RWPE1 (cell line): Measurements from ENCODE around the gene ACVR1.

Experiments
- CTCF ChIA-PET: fragments of 350-600 bp; sonication (Branson Sonifier 250); formaldehyde crosslinking; extraction: SDS; loops from one replicate; lab custom pipeline; 2021; lab: Yijun Ruan, JAX
- POLR2A ChIA-PET: fragments of 400-600 bp; formaldehyde crosslinking; extraction: SDS; loops from one replicate; lab custom pipeline; 2020; ENCODE audit warnings: antibody characterized with exemption; ENCODE audit not compliant: low non-redundant PET; lab: Yijun Ruan, JAX
- DNase-seq: peaks from one replicate; pipeline ENCODE4 v3.0.0; 2012; ENCODE audit warnings: low spot score
- H3K27ac ChIP-seq: fragments of 450-650 bp; 2 replicates; pipeline ENCODE4 v1.5.1; 2017
- TF ChIP-seq, protein P1 (sequence below): fragments of 450-650 bp; conservative IDR thresholded peaks from 2 replicates; pipeline ENCODE4 v1.5.1; 2017; ENCODE audit warnings: low read depth, mild to moderate bottlenecking

Gene ACVR1

DNA sequence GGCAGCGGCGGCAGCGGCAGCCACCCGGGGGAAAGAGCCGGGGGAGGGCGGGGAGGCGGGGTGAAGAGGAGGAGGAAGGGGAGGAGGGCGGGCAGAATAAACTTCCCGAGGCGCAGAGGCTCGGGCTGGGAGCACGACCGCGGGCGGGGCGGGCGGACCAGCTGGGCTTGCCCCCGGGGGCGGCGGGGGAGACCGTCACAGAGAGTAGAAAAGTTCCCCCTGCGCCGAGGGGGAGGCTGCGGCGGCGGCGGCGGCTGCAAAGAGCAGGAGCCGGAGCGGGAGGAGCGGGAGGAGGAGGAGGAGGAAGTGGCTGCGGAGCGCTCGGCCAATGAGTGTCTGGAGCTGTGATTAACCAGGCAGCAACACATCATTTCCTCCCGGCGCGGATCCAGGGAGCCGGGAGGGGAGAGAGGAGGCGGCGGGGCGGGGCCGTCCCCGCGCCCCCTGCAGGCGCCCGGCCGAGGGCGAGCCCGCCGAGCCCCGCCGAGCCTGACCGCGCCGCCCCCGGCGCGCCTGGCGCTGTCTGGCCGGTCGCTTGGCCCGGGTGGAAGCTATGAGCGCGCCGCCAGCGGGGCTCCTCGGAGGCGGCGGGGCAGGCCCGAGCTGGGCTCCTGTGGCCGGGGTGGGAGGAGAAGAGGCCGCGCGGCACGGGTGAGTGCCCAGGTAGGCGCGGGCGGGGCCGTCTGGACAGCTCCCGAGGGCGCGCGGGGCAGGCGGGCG lies at the start of gene ACVR1:
Gene ACVR1, minus strand, starts transcription at position 265 of the 720 bp plus-strand sequence. CDS start 76,837 bp downstream, outside the sequence.
- DNase-seq, result peak; percentile 85
- TF ChIP-seq, protein P1, sequence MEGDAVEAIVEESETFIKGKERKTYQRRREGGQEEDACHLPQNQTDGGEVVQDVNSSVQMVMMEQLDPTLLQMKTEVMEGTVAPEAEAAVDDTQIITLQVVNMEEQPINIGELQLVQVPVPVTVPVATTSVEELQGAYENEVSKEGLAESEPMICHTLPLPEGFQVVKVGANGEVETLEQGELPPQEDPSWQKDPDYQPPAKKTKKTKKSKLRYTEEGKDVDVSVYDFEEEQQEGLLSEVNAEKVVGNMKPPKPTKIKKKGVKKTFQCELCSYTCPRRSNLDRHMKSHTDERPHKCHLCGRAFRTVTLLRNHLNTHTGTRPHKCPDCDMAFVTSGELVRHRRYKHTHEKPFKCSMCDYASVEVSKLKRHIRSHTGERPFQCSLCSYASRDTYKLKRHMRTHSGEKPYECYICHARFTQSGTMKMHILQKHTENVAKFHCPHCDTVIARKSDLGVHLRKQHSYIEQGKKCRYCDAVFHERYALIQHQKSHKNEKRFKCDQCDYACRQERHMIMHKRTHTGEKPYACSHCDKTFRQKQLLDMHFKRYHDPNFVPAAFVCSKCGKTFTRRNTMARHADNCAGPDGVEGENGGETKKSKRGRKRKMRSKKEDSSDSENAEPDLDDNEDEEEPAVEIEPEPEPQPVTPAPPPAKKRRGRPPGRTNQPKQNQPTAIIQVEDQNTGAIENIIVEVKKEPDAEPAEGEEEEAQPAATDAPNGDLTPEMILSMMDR, result peak; percentile 27; the same call in 1 of the 2 replicates
- ChIA-PET CTCF (interaction anchor here (0.6 to 1.5 kb wide), 7 partner anchors 11 to 1335 kb away, joined by 3 to 4 read pairs (median 3); no protein-coding TSS in a partner anchor), POLR2A (interaction anchor here (1.0 to 1.1 kb wide), 2 partner anchors 22 to 38 kb away, joined by 3 read pairs; no protein-coding TSS in a partner anchor)
- H3K27ac ChIP-seq, result peak within 1 kb of the TSS; percentile 91

DNA sequence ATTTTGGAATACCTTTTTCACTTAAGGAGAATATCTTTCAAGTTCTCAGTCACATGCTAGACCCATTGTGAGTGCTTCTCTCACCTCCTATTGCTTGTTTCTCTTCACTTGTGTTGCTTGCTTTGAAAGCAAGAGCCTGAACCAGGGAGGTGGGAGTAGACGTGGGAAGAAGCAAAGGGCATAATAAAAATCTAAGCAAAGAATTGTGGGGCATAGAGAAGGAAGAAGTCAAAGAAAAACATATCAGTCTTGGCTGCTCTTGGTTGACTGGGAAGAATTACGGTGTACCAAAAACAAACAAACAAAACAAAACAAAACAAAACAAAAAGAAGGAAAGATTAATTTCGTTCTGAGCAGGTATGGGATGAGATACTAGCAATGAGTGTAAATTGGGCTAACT lies 48.9 kb upstream of the ACVR1 start:
- DNase-seq, result no peak
- TF ChIP-seq, protein P1, result no peak
- ChIA-PET CTCF (no interaction called here), POLR2A (no interaction called here)
- H3K27ac ChIP-seq, result no peak overlapping the region

DNA sequence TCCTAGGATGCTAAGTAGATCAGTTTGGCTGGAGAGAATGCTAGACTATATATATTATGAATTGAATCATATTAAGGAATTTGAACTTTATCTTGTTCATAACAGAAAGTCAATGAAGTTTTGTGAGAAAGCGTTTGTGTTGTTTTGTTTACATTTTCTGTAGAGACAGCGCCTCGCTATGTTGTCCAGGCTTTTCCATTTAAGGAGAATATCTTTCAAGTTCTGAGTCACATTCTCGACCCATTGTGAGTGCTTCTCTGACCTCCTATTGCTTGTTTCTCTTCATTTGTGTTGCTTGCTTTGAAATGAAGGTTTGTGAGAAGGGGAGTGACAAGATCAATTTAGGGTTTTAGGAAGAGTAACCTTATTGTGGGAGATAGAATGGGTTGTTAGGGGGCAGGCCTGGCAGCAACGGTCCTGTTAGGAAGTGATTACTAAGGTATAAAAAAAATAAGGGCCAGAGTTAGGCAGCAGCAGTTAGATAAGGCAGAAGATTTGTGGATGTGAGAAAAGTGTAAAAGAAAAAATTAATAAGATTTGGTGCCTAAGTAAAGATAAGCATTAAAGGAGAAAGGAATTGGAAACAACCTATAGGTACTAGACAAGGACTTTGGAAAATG lies 47.6 kb upstream of the ACVR1 start:
- ChIA-PET POLR2A (no interaction called here), CTCF (no interaction called here)
- TF ChIP-seq, protein P1, result no peak

DNA sequence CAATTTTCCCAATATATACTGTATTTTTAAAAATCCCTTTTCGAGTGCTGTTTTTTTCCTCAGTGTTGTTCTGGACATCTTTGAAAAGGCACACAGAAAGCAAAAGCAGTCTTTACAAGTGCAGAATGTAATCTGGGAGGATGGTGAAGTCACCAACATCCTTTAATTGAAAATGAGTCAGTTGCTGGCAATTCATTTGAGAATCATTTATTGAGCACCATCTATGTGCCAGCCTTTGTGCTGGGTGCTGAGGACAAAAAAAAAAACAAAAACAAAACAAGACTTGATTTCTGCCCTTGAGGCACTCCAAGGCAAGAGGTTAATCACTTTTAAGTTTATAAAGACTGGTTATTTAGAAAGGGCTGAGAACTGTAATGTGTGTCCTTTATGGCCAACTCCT lies 46.7 kb upstream of the ACVR1 start:
- ChIA-PET POLR2A (no interaction called here), CTCF (no interaction called here)
- H3K27ac ChIP-seq, result no peak overlapping the region
- no peak for DNase-seq
- TF ChIP-seq, protein P1, result no peak

More for the DNA sequence above, 47.6 kb upstream of the ACVR1 start:
- DNase-seq, result no peak
- no peak overlapping the region for H3K27ac ChIP-seq

DNA sequence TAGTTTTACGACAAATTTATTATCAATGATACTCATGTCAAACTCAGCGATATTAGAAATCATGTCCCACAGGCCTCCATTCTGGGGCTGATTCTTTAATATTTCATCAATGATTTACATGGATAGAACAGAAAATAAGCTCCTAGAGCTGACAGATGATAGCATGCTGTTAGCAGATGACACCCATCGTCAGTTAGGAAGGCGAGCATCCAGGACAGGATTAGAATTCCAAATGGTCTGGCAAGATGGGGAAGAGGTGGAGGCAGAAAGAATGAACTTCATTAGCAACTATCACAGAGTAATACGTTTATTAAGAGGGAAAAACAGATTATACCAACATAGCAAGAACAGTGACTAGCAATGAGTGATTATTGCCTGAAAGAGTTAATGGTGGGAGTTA lies 46.2 kb upstream of the ACVR1 start:
- no peak overlapping the region for H3K27ac ChIP-seq
- ChIA-PET CTCF (no interaction called here), POLR2A (no interaction called here)
- TF ChIP-seq, protein P1, result no peak
- DNase-seq, result no peak

DNA sequence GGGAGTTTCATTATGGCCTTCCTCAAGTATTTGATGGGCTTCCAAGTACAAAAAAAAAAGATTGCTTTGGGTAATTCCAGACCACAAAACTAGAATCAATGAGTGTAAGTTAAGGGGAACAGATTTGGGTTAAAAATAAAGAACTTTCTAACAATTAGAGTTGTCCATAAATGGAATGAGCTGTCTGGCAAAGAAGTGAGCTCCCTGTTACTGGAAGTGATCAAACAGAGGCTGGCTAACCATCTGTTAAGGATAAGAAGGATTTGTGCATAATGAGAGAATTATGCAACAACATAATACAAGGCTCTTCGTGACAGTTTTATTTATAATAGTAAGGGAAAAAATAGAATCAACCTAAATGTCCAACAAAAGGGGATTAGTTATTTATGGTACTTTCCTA lies 44.6 kb upstream of the ACVR1 start:
- TF ChIP-seq, protein P1, result no peak
- ChIA-PET CTCF (no interaction called here), POLR2A (no interaction called here)
- DNase-seq, result no peak
- no peak overlapping the region for H3K27ac ChIP-seq
